Glomerular endothelial cell (primary cell): ENCODE measurements around the gene EEA1. TPM values are rescaled to one million over a fixed set of nuclear protein-coding genes. Genes with fewer than 3 reads are reported as not detected.

Experiments used
- DNase-seq: peaks from one replicate; pipeline ENCODE4 v3.0.0-alpha.2; 2011; ENCODE audit warnings: low read depth, low spot score; ENCODE audit errors: extremely low read depth
- total RNA-seq: library from RNA; depleted of rRNA; stranded (reverse); fragments of >200 nt; gene quantifications from 2 replicates; pipeline ENCODE4 v1.2.3, GENCODE V29; 2015

EEA1 gene
- total RNA-seq, 1 donor from 2014 or later: 28.2 TPM

- no peak for DNase-seq
Measured at GRCh38 chr12:92939116-92939515, 10.0 kb upstream of the EEA1 start.

- DNase-seq: no peak
Measured at GRCh38 chr12:92938638-92939037, 9.5 kb upstream of the EEA1 start.

- no peak for DNase-seq
Measured at GRCh38 chr12:92938018-92938417, 8.9 kb upstream of the EEA1 start.

- DNase-seq: no peak
Measured at GRCh38 chr12:92933606-92934005, 4.5 kb upstream of the EEA1 start.

- DNase-seq: no peak
Measured at GRCh38 chr12:92930421-92930820, 1.3 kb upstream of the EEA1 start.

GRCh38 chr12:92929983-92930382 is 888 bp upstream of the EEA1 start:
- no peak for DNase-seq

- no peak for DNase-seq
Measured at GRCh38 chr12:92928421-92928961, 604 bp downstream of the EEA1 start.

- DNase-seq: peak; percentile 56
Measured at GRCh38 chr12:92927436-92928281, 1.4 kb downstream of the EEA1 start.

GRCh38 chr12:92927055-92927435 is 2.0 kb downstream of the EEA1 start:
- DNase-seq: no peak

- no peak for DNase-seq
Measured at GRCh38 chr12:92926549-92926948, 2.5 kb downstream of the EEA1 start.

GRCh38 chr12:92921877-92922276 is 7.2 kb downstream of the EEA1 start:
- no peak for DNase-seq

GRCh38 chr12:92915365-92915764 is 13.7 kb downstream of the EEA1 start:
- DNase-seq: no peak

- DNase-seq: no peak
Measured at GRCh38 chr12:92914170-92914569, 14.9 kb downstream of the EEA1 start.

- no peak for DNase-seq
Measured at GRCh38 chr12:92912672-92913071, 16.4 kb downstream of the EEA1 start.

GRCh38 chr12:92912052-92912451 is 17.0 kb downstream of the EEA1 start:
- DNase-seq: no peak

- DNase-seq: no peak
Measured at GRCh38 chr12:92911339-92911738, 17.8 kb downstream of the EEA1 start.

GRCh38 chr12:92908108-92908507 is 21.0 kb downstream of the EEA1 start:
- DNase-seq: no peak

GRCh38 chr12:92905811-92906554 is 23.1 kb downstream of the EEA1 start:
- no peak for DNase-seq

- DNase-seq: no peak
Measured at GRCh38 chr12:92905258-92905810, 23.8 kb downstream of the EEA1 start.

GRCh38 chr12:92900941-92901340 is 28.2 kb downstream of the EEA1 start:
- DNase-seq: no peak

- peak; percentile 37 for DNase-seq
Measured at GRCh38 chr12:92899386-92900001, 29.6 kb downstream of the EEA1 start.
